Left ventricle myocardium inferior (tissue), 1 donor: ENCODE data around the gene ADGRG2. TPM values are rescaled to one million over a fixed set of nuclear protein-coding genes. Genes with fewer than 3 reads are reported as not detected.
"Not testable (repeated sequence)": the region's sequence is repeated elsewhere in the genome, so short reads cannot be mapped to it uniquely, and the experiment has no call there.

Experiments
- DNase-seq: peaks from one replicate; pipeline ENCODE4 v3.0.0-alpha.2; 2020
- H3K27ac ChIP-seq: fragments of 200-600 bp; replicated peaks from 2 replicates; pipeline ENCODE4 v1.8.0; 2021
- H3K27me3 ChIP-seq: fragments of 200-600 bp; 2 replicates; pipeline ENCODE4 v1.8.0; 2021; ENCODE audit warnings: low read depth
- H3K36me3 ChIP-seq: fragments of 200-600 bp; 2 replicates; pipeline ENCODE4 v1.8.0; 2021
- H3K4me1 ChIP-seq: fragments of 200-600 bp; 2 replicates; pipeline ENCODE4 v1.8.0; 2021
- H3K4me3 ChIP-seq: fragments of 200-600 bp; 2 replicates; pipeline ENCODE4 v1.8.0; 2021; ENCODE audit warnings: mild to moderate bottlenecking, moderate library complexity
- H3K9me3 ChIP-seq: fragments of 200-600 bp; replicated peaks from 2 replicates; pipeline ENCODE4 v1.8.0; 2021
- intact Hi-C: fragments of 100-400 bp; cut with micrococcal nuclease; formaldehyde crosslinking; loops from one replicate; pipeline ENCODE4 v1.11.0; 2022
- total RNA-seq: library from RNA; stranded (reverse); fragmentation: NEBNext Ultra II Directional; extraction: Animal tissue kit (Norgen Biotek cat#: 25700); gene quantifications from one replicate; pipeline ENCODE4 v1.2.1, GENCODE V29; 2021
- TF ChIP-seq, protein P1 (sequence below): fragments of 200-600 bp; IDR thresholded peaks from 2 replicates; pipeline ENCODE4 v1.8.0; 2021; ENCODE audit warnings: antibody characterized with exemption, mild to moderate bottlenecking, borderline replicate concordance
- donor health status: DM: no; HTN: yes; CAD: no; lungs with severe emphysema.

ADGRG2 gene
- total RNA-seq, 1 donor from 2014 or later, result 0.16 TPM

DNA sequence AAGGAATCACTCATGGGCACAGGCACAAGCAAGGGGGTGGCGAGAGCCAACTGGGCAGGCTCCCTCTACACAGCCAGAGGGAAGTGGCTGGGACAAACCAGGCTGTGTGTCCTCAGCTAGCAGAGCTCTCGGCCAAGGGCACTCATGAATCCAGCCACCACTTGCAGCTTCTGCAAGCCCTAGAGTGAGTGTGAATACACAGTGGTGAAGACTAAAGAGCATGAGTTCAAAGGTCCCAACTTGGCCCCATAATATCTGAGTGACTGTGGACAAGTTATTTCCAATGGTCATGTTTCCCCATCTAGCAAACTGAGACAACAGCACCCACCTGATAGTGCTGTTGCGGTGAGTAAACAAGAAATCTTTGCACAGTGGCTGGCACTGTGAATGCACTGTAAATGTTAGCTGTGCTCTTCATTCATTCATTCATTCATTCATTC lies 51.7 kb downstream of the ADGRG2 start:
- Histone ChIP-seq H3K4me3 (no peak overlapping the region), H3K27me3 (no peaks in the 10 kb centered on the region), H3K9me3 (no peaks in the 10 kb centered on the region), H3K27ac (no peak overlapping the region), H3K36me3 (no peaks in the 10 kb centered on the region), H3K4me1 (no peaks in the 10 kb centered on the region)
- DNase-seq, result peak; percentile 16
- TF ChIP-seq, protein P1, sequence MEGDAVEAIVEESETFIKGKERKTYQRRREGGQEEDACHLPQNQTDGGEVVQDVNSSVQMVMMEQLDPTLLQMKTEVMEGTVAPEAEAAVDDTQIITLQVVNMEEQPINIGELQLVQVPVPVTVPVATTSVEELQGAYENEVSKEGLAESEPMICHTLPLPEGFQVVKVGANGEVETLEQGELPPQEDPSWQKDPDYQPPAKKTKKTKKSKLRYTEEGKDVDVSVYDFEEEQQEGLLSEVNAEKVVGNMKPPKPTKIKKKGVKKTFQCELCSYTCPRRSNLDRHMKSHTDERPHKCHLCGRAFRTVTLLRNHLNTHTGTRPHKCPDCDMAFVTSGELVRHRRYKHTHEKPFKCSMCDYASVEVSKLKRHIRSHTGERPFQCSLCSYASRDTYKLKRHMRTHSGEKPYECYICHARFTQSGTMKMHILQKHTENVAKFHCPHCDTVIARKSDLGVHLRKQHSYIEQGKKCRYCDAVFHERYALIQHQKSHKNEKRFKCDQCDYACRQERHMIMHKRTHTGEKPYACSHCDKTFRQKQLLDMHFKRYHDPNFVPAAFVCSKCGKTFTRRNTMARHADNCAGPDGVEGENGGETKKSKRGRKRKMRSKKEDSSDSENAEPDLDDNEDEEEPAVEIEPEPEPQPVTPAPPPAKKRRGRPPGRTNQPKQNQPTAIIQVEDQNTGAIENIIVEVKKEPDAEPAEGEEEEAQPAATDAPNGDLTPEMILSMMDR, result no peak
- intact Hi-C loops, result no loop called here

DNA sequence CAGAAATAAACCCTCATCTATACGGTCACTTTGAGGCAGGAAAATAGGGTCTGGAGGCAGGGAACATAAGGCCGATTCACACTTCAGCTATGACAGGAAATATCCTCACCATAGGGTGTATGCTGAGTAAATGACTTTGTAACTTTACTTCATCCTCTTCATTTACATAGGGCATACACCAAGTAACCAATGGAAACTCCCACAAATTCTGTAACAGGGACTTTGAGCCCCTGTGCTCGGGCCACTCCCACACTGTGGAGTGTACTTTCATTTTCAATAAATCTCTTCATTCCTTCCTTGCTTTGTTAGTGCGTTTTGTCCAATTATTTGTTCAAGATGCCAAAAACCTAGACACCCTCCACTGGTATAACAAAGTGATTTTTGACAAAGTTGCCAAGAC lies 55.3 kb downstream of the ADGRG2 start:
- H3K36me3 ChIP-seq, intact Hi-C loops, H3K4me1 ChIP-seq, H3K4me3 ChIP-seq, H3K9me3 ChIP-seq, H3K27me3 ChIP-seq, DNase-seq, H3K27ac ChIP-seq: not testable (repeated sequence)

DNA sequence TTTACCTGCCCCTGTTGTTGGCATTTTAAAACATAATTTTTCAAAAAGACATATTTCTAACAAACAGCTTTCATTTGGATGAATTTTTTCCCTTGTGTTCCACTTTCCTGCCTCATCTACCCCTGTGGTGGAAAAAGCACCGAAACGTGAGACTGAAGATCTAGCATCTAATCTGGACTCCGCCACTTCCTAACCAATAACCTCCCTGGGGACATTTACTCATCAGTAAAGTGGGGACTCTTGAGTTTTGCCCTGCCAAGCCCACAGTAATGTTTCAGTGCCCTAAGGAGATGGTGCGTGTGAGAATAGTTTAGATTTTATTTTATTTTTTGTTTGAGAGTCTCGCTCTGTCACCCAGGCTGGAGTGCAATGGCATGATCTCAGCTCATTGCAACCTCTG lies 56.7 kb downstream of the ADGRG2 start:
- H3K27me3 ChIP-seq, result no peaks in the 10 kb centered on the region
- H3K27ac ChIP-seq, result no peak overlapping the region
- intact Hi-C loops, result no loop called here
- no peak for DNase-seq
- TF ChIP-seq, protein P1, result no peak
- no peaks in the 10 kb centered on the region for H3K4me1 ChIP-seq
- H3K9me3 ChIP-seq, result no peaks in the 10 kb centered on the region
- no peaks in the 10 kb centered on the region for H3K36me3 ChIP-seq
- no peak overlapping the region for H3K4me3 ChIP-seq

DNA sequence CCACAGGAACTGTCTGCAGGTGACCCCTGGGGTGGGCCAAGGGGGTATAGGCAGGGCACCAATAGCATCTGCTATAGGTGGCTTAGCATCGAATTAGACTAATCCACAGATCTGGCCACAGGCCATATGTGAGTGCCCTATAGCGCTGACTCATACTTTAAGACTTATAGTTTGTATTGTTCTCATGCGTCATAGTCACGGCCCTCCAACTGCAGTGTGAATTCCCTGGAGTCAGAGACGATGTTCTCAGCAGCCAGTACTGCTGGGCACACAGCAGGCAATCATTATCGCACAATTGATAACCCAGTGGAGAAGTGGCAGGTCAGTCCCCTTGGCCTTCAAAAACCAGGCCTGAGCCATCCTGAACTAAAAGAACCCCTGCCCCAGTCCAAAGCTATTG lies 58.1 kb downstream of the ADGRG2 start:
- TF ChIP-seq, protein P1, result no peak
- Histone ChIP-seq H3K27ac (no peak overlapping the region), H3K27me3 (no peaks in the 10 kb centered on the region), H3K4me3 (no peak overlapping the region), H3K4me1 (no peaks in the 10 kb centered on the region), H3K9me3 (no peaks in the 10 kb centered on the region), H3K36me3 (no peaks in the 10 kb centered on the region)
- intact Hi-C loops, result no loop called here
- no peak for DNase-seq

- Histone ChIP-seq H3K36me3 (no peaks in the 10 kb centered on the region), H3K9me3 (no peaks in the 10 kb centered on the region), H3K4me1 (no peaks in the 10 kb centered on the region), H3K4me3 (no peak overlapping the region), H3K27ac (no peak overlapping the region), H3K27me3 (no peaks in the 10 kb centered on the region)
- no peak for DNase-seq
- intact Hi-C loops, result no loop called here
- TF ChIP-seq, protein P1, result no peak
Measured at GRCh38 chrX:19063030-19063429, 59.2 kb downstream of the ADGRG2 start.

- Histone ChIP-seq H3K27ac (no peak overlapping the region), H3K4me1 (no peaks in the 10 kb centered on the region), H3K36me3 (no peaks in the 10 kb centered on the region), H3K27me3 (no peaks in the 10 kb centered on the region), H3K4me3 (no peak overlapping the region), H3K9me3 (no peaks in the 10 kb centered on the region)
- no peak for DNase-seq
- intact Hi-C loops, result no loop called here
- TF ChIP-seq, protein P1, result no peak
Measured at GRCh38 chrX:19059067-19059466, 63.2 kb downstream of the ADGRG2 start.
